WTC11 (cell line): ENCODE results near the gene SYPL1. TPM values are rescaled to one million over a fixed set of nuclear protein-coding genes. Genes with fewer than 3 reads are reported as not detected.

Experiments
- ATAC-seq: fragments of 200-7000 bp; cut with Tn5 transposase; 2 replicates; pipeline ENCODE4 v1.10.0; 2021; ENCODE audit warnings: mild to moderate bottlenecking, moderate library complexity
- CTCF ChIA-PET: fragments of 300-600 bp; sonication (Branson Sonifier 250); formaldehyde crosslinking; loops from one replicate; lab custom pipeline; 2021; ENCODE audit warnings: antibody characterized with exemption; lab: Charles Lee
- POLR2A ChIA-PET: fragments of 350-600 bp; sonication (Branson Sonifier 250); formaldehyde crosslinking; loops from one replicate; lab custom pipeline; 2021; ENCODE audit warnings: antibody characterized with exemption; lab: Charles Lee
- DNase-seq: peaks from one replicate; pipeline ENCODE4 v3.0.0; 2021; ENCODE audit warnings: low spot score
- H3K27ac Mint-ChIP-seq: 2 replicates; pipeline ENCODE4 v1.8.0; 2021; ENCODE audit warnings: mixed read lengths
- H3K27me3 Mint-ChIP-seq: 2 replicates; pipeline ENCODE4 v1.8.0; 2021; ENCODE audit warnings: low read depth, mild to moderate bottlenecking, moderate library complexity, mixed read lengths
- H3K36me3 Mint-ChIP-seq: 2 replicates; pipeline ENCODE4 v1.8.0; 2021; ENCODE audit warnings: mixed read lengths
- H3K4me1 Mint-ChIP-seq: 2 replicates; pipeline ENCODE4 v1.8.0; 2022; ENCODE audit warnings: mixed read lengths
- H3K4me3 Mint-ChIP-seq: 2 replicates; pipeline ENCODE4 v1.8.0; 2021; ENCODE audit warnings: mild to moderate bottlenecking, moderate library complexity, mixed read lengths
- H3K9me3 Mint-ChIP-seq: 2 replicates; pipeline ENCODE4 v1.8.0; 2021; ENCODE audit warnings: mixed read lengths
- AR ChIP-seq: fragments of 250-450 bp; sonication (Bioruptor Pico); IDR thresholded peaks from 2 replicates; pipeline ENCODE4 v1.9.0; 2021; ENCODE audit warnings: mild to moderate bottlenecking
- ATF6 ChIP-seq: sonication (generic); formaldehyde crosslinking; IDR thresholded peaks from 2 replicates; pipeline ENCODE4 v1.8.1; 2023; ENCODE audit warnings: mild to moderate bottlenecking, missing genetic modification reagents
- CDX4 ChIP-seq: fragments of 250-450 bp; sonication (Bioruptor Pico); IDR thresholded peaks from 2 replicates; pipeline ENCODE4 v1.9.0; 2021; ENCODE audit warnings: moderate library complexity, mild to moderate bottlenecking, inconsistent platforms, borderline replicate concordance
- E2F5 ChIP-seq: sonication (generic); formaldehyde crosslinking; IDR thresholded peaks from 2 replicates; pipeline ENCODE4 v1.8.1; 2022; ENCODE audit warnings: mild to moderate bottlenecking, moderate library complexity, missing genetic modification reagents
- EMX1 ChIP-seq: fragments of 250-450 bp; sonication (Bioruptor Pico); IDR thresholded peaks from 2 replicates; pipeline ENCODE4 v1.8.0; 2021; ENCODE audit warnings: mild to moderate bottlenecking
- FOXJ3 ChIP-seq: sonication (generic); formaldehyde crosslinking; IDR thresholded peaks from 2 replicates; pipeline ENCODE4 v1.9.0; 2021; ENCODE audit warnings: missing genetic modification reagents, mild to moderate bottlenecking, borderline replicate concordance
- GTF2I ChIP-seq: fragments of 250-450 bp; sonication (Bioruptor Pico); conservative IDR thresholded peaks from 2 replicates; pipeline ENCODE4 v1.4.0; 2021; ENCODE audit warnings: mild to moderate bottlenecking
- HMGXB4 ChIP-seq: sonication (generic); formaldehyde crosslinking; IDR thresholded peaks from 2 replicates; pipeline ENCODE4 v1.8.1; 2023; ENCODE audit warnings: mild to moderate bottlenecking, moderate library complexity, missing genetic modification reagents
- IRF2 ChIP-seq: sonication (generic); formaldehyde crosslinking; IDR thresholded peaks from 2 replicates; pipeline ENCODE4 v1.8.0; 2022; ENCODE audit warnings: low read depth, missing genetic modification reagents, borderline replicate concordance
- JUN ChIP-seq: sonication (generic); formaldehyde crosslinking; IDR thresholded peaks from 2 replicates; pipeline ENCODE4 v1.8.0; 2023; ENCODE audit warnings: mild to moderate bottlenecking, missing genetic modification reagents
- NFE2L1 ChIP-seq: sonication (generic); formaldehyde crosslinking; IDR thresholded peaks from 2 replicates; pipeline ENCODE4 v1.8.1; 2023; ENCODE audit warnings: missing genetic modification reagents
- NFYB ChIP-seq: sonication (generic); formaldehyde crosslinking; conservative IDR thresholded peaks from 2 replicates; pipeline ENCODE4 v1.8.0; 2022; ENCODE audit warnings: low read depth, missing genetic modification reagents
- PRRX2 ChIP-seq: fragments of 250-450 bp; sonication (Bioruptor Pico); IDR thresholded peaks from 2 replicates; pipeline ENCODE4 v1.8.0; 2021; ENCODE audit warnings: mild to moderate bottlenecking
- SMAD3 ChIP-seq: sonication (generic); formaldehyde crosslinking; IDR thresholded peaks from 2 replicates; pipeline ENCODE4 v1.8.0; 2022; ENCODE audit warnings: missing genetic modification reagents, mild to moderate bottlenecking, borderline replicate concordance
- SMAD4 ChIP-seq: sonication (generic); formaldehyde crosslinking; IDR thresholded peaks from 2 replicates; pipeline ENCODE4 v1.8.0; 2022; ENCODE audit warnings: mild to moderate bottlenecking, missing genetic modification reagents
- TP53 ChIP-seq: sonication (generic); formaldehyde crosslinking; IDR thresholded peaks from 2 replicates; pipeline ENCODE4 v1.8.1; 2023; ENCODE audit warnings: mild to moderate bottlenecking, missing genetic modification reagents
- ZBTB43 ChIP-seq: sonication (generic); formaldehyde crosslinking; IDR thresholded peaks from 2 replicates; pipeline ENCODE4 v1.8.1; 2023; ENCODE audit warnings: mild to moderate bottlenecking, missing genetic modification reagents
- ZNF121 ChIP-seq: sonication (generic); formaldehyde crosslinking; IDR thresholded peaks from 2 replicates; pipeline ENCODE4 v1.8.0; 2023; ENCODE audit warnings: missing genetic modification reagents
- ZNF232 ChIP-seq: sonication (generic); formaldehyde crosslinking; IDR thresholded peaks from 2 replicates; pipeline ENCODE4 v1.8.0; 2022; ENCODE audit warnings: mild to moderate bottlenecking, missing genetic modification reagents
- ZNF263 ChIP-seq: sonication (generic); formaldehyde crosslinking; IDR thresholded peaks from 2 replicates; pipeline ENCODE4 v1.8.1; 2022; ENCODE audit warnings: low read depth, mild to moderate bottlenecking, moderate library complexity, missing genetic modification reagents
- ZNF317 ChIP-seq: sonication (generic); formaldehyde crosslinking; IDR thresholded peaks from 2 replicates; pipeline ENCODE4 v1.8.1; 2023; ENCODE audit warnings: low read depth, mild to moderate bottlenecking, moderate library complexity, missing genetic modification reagents, borderline replicate concordance
- ZNF416 ChIP-seq: fragments of 250-450 bp; sonication (Bioruptor Pico); IDR thresholded peaks from 2 replicates; pipeline ENCODE4 v1.9.0; 2021; ENCODE audit warnings: mild to moderate bottlenecking, inconsistent platforms
- ZNF423 ChIP-seq: fragments of 250-450 bp; sonication (Bioruptor Pico); IDR thresholded peaks from 2 replicates; pipeline ENCODE4 v2.1.2; 2022; ENCODE audit warnings: mild to moderate bottlenecking, moderate library complexity
- ZNF425 ChIP-seq: fragments of 250-450 bp; sonication (Bioruptor Pico); conservative IDR thresholded peaks from 2 replicates; pipeline ENCODE4 v1.9.0; 2021; ENCODE audit warnings: mild to moderate bottlenecking
- ZNF671 ChIP-seq: fragments of 250-450 bp; sonication (Bioruptor Pico); IDR thresholded peaks from 2 replicates; pipeline ENCODE4 v1.8.0; 2021; ENCODE audit warnings: mild to moderate bottlenecking
- total RNA-seq: library from RNA; stranded (reverse); gene quantifications from 3 replicates; pipeline ENCODE4 v1.2.3, GENCODE V29; 2021

Gene SYPL1
- total RNA-seq, 1 experiment from 2014 or later = 54.8 TPM

- no peak for TF ChIP-seq ZBTB43 (CRISPR knock-in tag)
- no peak for TF ChIP-seq NFYB
- no peak for TF ChIP-seq ZNF671 (CRISPR knock-in tag)
- no peak for TF ChIP-seq IRF2 (CRISPR knock-in tag)
- TF ChIP-seq ZNF423 (CRISPR knock-in tag) = no peak
- no peak for TF ChIP-seq NFE2L1 (CRISPR knock-in tag)
- TF ChIP-seq ZNF232 (CRISPR knock-in tag) = no peak
- no peak for TF ChIP-seq TP53 (CRISPR knock-in tag)
- TF ChIP-seq ZNF416 (CRISPR knock-in tag) = no peak
- no peak for TF ChIP-seq HMGXB4
- no peak for TF ChIP-seq SMAD4 (CRISPR knock-in tag)
- TF ChIP-seq, all 79 proteins: peak for 0
- no peak overlapping the region for H3K27ac Mint-ChIP-seq
- H3K9me3 Mint-ChIP-seq = peaks cover 5% of the 10 kb centered on the region; the same call in 1 of the 2 replicates
- ATAC-seq = no peak
- no peak overlapping the region for H3K4me3 Mint-ChIP-seq
- no peaks in the 10 kb centered on the region for H3K27me3 Mint-ChIP-seq
- POLR2A ChIA-PET = no interaction called here
- CTCF ChIA-PET = interaction anchor here (1.3 kb wide), 1 partner anchor 77 kb away, joined by 4 read pairs; no protein-coding TSS in a partner anchor
- no peaks in the 10 kb centered on the region for H3K36me3 Mint-ChIP-seq
- peaks cover 19% of the 10 kb centered on the region for H3K4me1 Mint-ChIP-seq
- DNase-seq = no peak
Observed at GRCh38 chr7:106076537-106076936, 35.6 kb downstream of the SYPL1 start.

- ATAC-seq (no peak), DNase-seq (no peak)
- H3K9me3 Mint-ChIP-seq = peaks cover 5% of the 10 kb centered on the region; the same call in 1 of the 2 replicates
- H3K27me3 Mint-ChIP-seq = no peaks in the 10 kb centered on the region
- H3K36me3 Mint-ChIP-seq = no peaks in the 10 kb centered on the region
- no peak for TF ChIP-seq GTF2I (CRISPR knock-in tag)
- TF ChIP-seq FOXJ3 (CRISPR knock-in tag) = no peak
- TF ChIP-seq AR (CRISPR knock-in tag) = no peak
- TF ChIP-seq ZNF121 (CRISPR knock-in tag) = no peak
- TF ChIP-seq SMAD3 = no peak
- TF ChIP-seq JUN (CRISPR knock-in tag) = no peak
- no peak for TF ChIP-seq CDX4 (CRISPR knock-in tag)
- no peak for TF ChIP-seq EMX1 (CRISPR knock-in tag)
- no peak for TF ChIP-seq ZNF317 (CRISPR knock-in tag)
- TF ChIP-seq ZNF425 (CRISPR knock-in tag) = no peak
- no peak for TF ChIP-seq PRRX2
- TF ChIP-seq ATF6 (CRISPR knock-in tag) = no peak
- no peak for TF ChIP-seq E2F5 (CRISPR knock-in tag)
- no peak for TF ChIP-seq ZNF263 (CRISPR knock-in tag)
- no peak for TF ChIP-seq TP53 (CRISPR knock-in tag)
- H3K27ac Mint-ChIP-seq = no peak overlapping the region
- no peak overlapping the region for H3K4me3 Mint-ChIP-seq
- peaks cover 20% of the 10 kb centered on the region for H3K4me1 Mint-ChIP-seq
- ChIA-PET POLR2A (no interaction called here), CTCF (no interaction called here)
Observed at GRCh38 chr7:106075937-106076336, 36.2 kb downstream of the SYPL1 start.
